ENCODE data around the gene CDH26. TPM values are rescaled to one million over a fixed set of nuclear protein-coding genes. Genes with fewer than 3 reads are reported as not detected.

The CDH26 gene
- total and polyA plus RNA-seq, 9 of the 15 experiments (the other 6 are each of a cell fraction or from before 2014, with no cell fraction given): 0.07 to 0.13 (median 0.10) TPM; not detected in 4

DNA sequence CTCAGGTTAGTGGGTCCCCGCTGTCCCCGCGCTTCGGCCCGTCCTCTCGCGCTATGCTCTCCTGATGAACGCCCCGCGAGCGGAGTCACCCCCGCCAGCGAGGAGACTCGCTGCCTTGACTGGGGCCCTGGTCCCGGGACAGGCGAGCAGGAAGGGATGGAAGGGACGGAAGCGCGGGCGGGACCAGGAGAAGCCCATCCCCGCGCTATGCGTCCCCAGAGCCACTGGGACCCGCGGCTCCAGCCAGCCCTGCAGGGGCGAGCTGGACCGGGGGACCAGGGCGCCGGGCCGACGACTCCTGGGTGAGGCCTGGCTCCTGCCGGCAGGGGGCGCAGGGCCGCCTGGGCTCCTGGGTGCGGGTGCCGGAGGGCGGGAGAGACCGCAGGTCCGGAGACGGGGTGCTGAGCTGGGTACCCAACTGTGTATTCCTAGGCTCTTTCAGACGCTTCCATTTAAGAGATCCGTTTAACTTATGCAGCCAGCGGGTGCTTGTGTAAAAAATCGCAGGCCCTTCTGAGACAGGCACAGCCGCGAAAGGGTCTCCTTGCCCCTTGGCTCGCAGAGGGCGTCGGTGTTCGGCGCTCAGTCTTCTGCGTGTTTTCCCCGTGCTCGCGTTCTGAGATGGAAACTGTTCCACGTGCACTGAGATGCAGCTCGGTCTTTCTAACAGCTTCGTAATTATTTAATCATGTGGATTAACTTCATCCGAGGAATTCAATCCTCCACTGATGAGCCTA is 24.2 kb upstream of the CDH26 start (continued):
- TF ChIP-seq, protein P1, sequence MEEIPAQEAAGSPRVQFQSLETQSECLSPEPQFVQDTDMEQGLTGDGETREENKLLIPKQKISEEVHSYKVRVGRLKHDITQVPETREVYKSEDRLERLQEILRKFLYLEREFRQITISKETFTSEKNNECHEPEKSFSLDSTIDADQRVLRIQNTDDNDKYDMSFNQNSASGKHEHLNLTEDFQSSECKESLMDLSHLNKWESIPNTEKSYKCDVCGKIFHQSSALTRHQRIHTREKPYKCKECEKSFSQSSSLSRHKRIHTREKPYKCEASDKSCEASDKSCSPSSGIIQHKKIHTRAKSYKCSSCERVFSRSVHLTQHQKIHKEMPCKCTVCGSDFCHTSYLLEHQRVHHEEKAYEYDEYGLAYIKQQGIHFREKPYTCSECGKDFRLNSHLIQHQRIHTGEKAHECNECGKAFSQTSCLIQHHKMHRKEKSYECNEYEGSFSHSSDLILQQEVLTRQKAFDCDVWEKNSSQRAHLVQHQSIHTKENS (CRISPR knock-in tag; IDR thresholded peaks at IDR 0.05): no peak
- no peak for TF ChIP-seq SMAD3 (CRISPR knock-in tag; conservative IDR thresholded peaks at IDR 0.05)
- TF ChIP-seq ETV1 (tag; conservative IDR thresholded peaks at IDR 0.05; ENCODE audit: low read depth): no peak
- TF ChIP-seq, protein P2, sequence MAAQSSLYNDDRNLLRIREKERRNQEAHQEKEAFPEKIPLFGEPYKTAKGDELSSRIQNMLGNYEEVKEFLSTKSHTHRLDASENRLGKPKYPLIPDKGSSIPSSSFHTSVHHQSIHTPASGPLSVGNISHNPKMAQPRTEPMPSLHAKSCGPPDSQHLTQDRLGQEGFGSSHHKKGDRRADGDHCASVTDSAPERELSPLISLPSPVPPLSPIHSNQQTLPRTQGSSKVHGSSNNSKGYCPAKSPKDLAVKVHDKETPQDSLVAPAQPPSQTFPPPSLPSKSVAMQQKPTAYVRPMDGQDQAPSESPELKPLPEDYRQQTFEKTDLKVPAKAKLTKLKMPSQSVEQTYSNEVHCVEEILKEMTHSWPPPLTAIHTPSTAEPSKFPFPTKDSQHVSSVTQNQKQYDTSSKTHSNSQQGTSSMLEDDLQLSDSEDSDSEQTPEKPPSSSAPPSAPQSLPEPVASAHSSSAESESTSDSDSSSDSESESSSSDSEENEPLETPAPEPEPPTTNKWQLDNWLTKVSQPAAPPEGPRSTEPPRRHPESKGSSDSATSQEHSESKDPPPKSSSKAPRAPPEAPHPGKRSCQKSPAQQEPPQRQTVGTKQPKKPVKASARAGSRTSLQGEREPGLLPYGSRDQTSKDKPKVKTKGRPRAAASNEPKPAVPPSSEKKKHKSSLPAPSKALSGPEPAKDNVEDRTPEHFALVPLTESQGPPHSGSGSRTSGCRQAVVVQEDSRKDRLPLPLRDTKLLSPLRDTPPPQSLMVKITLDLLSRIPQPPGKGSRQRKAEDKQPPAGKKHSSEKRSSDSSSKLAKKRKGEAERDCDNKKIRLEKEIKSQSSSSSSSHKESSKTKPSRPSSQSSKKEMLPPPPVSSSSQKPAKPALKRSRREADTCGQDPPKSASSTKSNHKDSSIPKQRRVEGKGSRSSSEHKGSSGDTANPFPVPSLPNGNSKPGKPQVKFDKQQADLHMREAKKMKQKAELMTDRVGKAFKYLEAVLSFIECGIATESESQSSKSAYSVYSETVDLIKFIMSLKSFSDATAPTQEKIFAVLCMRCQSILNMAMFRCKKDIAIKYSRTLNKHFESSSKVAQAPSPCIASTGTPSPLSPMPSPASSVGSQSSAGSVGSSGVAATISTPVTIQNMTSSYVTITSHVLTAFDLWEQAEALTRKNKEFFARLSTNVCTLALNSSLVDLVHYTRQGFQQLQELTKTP (IDR thresholded peaks at IDR 0.05; ENCODE audit: low read depth in 1 of 2, partially characterized antibody in 2 of 2): no peak
- TF ChIP-seq FOXJ3 (CRISPR knock-in tag; IDR thresholded peaks at IDR 0.05): no peak
- no peak for TF ChIP-seq ZNF431 (CRISPR knock-in tag; IDR thresholded peaks at IDR 0.05)
- TF ChIP-seq ZNF347 (CRISPR knock-in tag; IDR thresholded peaks at IDR 0.05; ENCODE audit: low read depth): no peak
- TF ChIP-seq MAFG (tag; conservative IDR thresholded peaks at IDR 0.05): no peak
- TF ChIP-seq ZNF551 (CRISPR knock-in tag; IDR thresholded peaks at IDR 0.05): no peak
- no peak for TF ChIP-seq SIX5 (IDR thresholded peaks at IDR 0.05; ENCODE audit: borderline replicate concordance in 1 of 2, insufficient read depth in 1 of 2, low read depth in 1 of 2, low read length in 2 of 2)
- no peak for TF ChIP-seq ZNF3 (CRISPR knock-in tag; IDR thresholded peaks at IDR 0.05)
- TF ChIP-seq, protein P3, sequence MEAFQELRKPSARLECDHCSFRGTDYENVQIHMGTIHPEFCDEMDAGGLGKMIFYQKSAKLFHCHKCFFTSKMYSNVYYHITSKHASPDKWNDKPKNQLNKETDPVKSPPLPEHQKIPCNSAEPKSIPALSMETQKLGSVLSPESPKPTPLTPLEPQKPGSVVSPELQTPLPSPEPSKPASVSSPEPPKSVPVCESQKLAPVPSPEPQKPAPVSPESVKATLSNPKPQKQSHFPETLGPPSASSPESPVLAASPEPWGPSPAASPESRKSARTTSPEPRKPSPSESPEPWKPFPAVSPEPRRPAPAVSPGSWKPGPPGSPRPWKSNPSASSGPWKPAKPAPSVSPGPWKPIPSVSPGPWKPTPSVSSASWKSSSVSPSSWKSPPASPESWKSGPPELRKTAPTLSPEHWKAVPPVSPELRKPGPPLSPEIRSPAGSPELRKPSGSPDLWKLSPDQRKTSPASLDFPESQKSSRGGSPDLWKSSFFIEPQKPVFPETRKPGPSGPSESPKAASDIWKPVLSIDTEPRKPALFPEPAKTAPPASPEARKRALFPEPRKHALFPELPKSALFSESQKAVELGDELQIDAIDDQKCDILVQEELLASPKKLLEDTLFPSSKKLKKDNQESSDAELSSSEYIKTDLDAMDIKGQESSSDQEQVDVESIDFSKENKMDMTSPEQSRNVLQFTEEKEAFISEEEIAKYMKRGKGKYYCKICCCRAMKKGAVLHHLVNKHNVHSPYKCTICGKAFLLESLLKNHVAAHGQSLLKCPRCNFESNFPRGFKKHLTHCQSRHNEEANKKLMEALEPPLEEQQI (IDR thresholded peaks at IDR 0.05): no peak
- no peak for TF ChIP-seq KAT7 (CRISPR knock-in tag; IDR thresholded peaks at IDR 0.05; ENCODE audit: borderline replicate concordance)
- no peak for TF ChIP-seq GTF2E2 (tag; IDR thresholded peaks at IDR 0.05)
- TF ChIP-seq TAF1 (IDR thresholded peaks at IDR 0.05; ENCODE audit: control insufficient read depth, extremely low read depth, insufficient read depth, low read length, severe bottlenecking): no peak
- no peak for TF ChIP-seq GATAD2B (IDR thresholded peaks at IDR 0.05; ENCODE audit: borderline replicate concordance)
- no peak for TF ChIP-seq PHB2 (IDR thresholded peaks at IDR 0.05; ENCODE audit: low read depth)
- no peak for TF ChIP-seq DDX20 (tag; IDR thresholded peaks at IDR 0.05; ENCODE audit: low read depth)
- TF ChIP-seq ZNF76 (CRISPR knock-in tag; IDR thresholded peaks at IDR 0.05; ENCODE audit: borderline replicate concordance): no peak
